G401 (cell line): ENCODE data around the gene SCGN. TPM values are rescaled to one million over a fixed set of nuclear protein-coding genes. Genes with fewer than 3 reads are reported as not detected.

Experiments used
- DNase-seq: peaks from one replicate; pipeline ENCODE4 v3.0.0-alpha.2; 2015; ENCODE audit warnings: low spot score
- in situ Hi-C: cut with HindIII; loops from 2 replicates; pipeline ENCODE4 v1.10.0; 2016; ENCODE audit warnings: low sequenced_read_pairs, mixed read lengths
- total RNA-seq: library from RNA; depleted of rRNA; stranded (reverse); fragments of >200 nt; shearing (Covaris generic); gene quantifications from 2 replicates; pipeline ENCODE4 v1.2.3, GENCODE V29; 2014

The SCGN gene
- total RNA-seq, 1 experiment from 2014 or later, result not detected

- in situ Hi-C loops, result no loop called here
- peak; percentile 72 for DNase-seq
Measured at GRCh38 chr6:25637960-25638434, 14.0 kb upstream of the SCGN start.

- in situ Hi-C loops, result no loop called here
- DNase-seq, result no peak
Measured at GRCh38 chr6:25639653-25640052, 12.4 kb upstream of the SCGN start.

- in situ Hi-C loops, result no loop called here
- DNase-seq, result no peak
Measured at GRCh38 chr6:25640446-25640845, 11.6 kb upstream of the SCGN start.

- DNase-seq, result peak; percentile 75
- in situ Hi-C loops, result no loop called here
Measured at GRCh38 chr6:25640891-25641290, 11.1 kb upstream of the SCGN start.

GRCh38 chr6:25641377-25641776 is 10.6 kb upstream of the SCGN start:
- DNase-seq, result no peak
- in situ Hi-C loops, result no loop called here

- in situ Hi-C loops, result no loop called here
- no peak for DNase-seq
Measured at GRCh38 chr6:25641940-25642666, 9.9 kb upstream of the SCGN start.

GRCh38 chr6:25642667-25643328 is 9.2 kb upstream of the SCGN start:
- no peak for DNase-seq
- in situ Hi-C loops, result no loop called here

- no peak for DNase-seq
- in situ Hi-C loops, result no loop called here
Measured at GRCh38 chr6:25645916-25646315, 6.1 kb upstream of the SCGN start.

- DNase-seq, result no peak
- in situ Hi-C loops, result no loop called here
Measured at GRCh38 chr6:25649611-25650010, 2.4 kb upstream of the SCGN start.

GRCh38 chr6:25655723-25656122 is 3.7 kb downstream of the SCGN start:
- DNase-seq, result peak; percentile 51
- in situ Hi-C loops, result no loop called here

GRCh38 chr6:25659633-25660368 is 7.8 kb downstream of the SCGN start:
- in situ Hi-C loops, result no loop called here
- DNase-seq, result peak; percentile 84

- in situ Hi-C loops, result no loop called here
- no peak for DNase-seq
Measured at GRCh38 chr6:25660512-25660911, 8.5 kb downstream of the SCGN start.

- no peak for DNase-seq
- in situ Hi-C loops, result no loop called here
Measured at GRCh38 chr6:25661129-25661779, 9.2 kb downstream of the SCGN start.

- no peak for DNase-seq
- in situ Hi-C loops, result no loop called here
Measured at GRCh38 chr6:25665455-25665854, 13.4 kb downstream of the SCGN start.

GRCh38 chr6:25669413-25669812 is 17.4 kb downstream of the SCGN start:
- in situ Hi-C loops, result no loop called here
- no peak for DNase-seq

GRCh38 chr6:25670208-25670607 is 18.2 kb downstream of the SCGN start:
- in situ Hi-C loops, result no loop called here
- DNase-seq, result no peak

- in situ Hi-C loops, result no loop called here
- no peak for DNase-seq
Measured at GRCh38 chr6:25670793-25671513, 18.9 kb downstream of the SCGN start.

- in situ Hi-C loops, result no loop called here
- no peak for DNase-seq
Measured at GRCh38 chr6:25671652-25672051, 19.6 kb downstream of the SCGN start.

- no peak for DNase-seq
- in situ Hi-C loops, result no loop called here
Measured at GRCh38 chr6:25675167-25675566, 23.2 kb downstream of the SCGN start.
